NCI-H82 treated with DMSO at 0.1 percent for 48 hours (cell line): ENCODE results near the gene TRAPPC12.
A peak's percentile ranks its signal among the peaks of the same experiment; 100 is the strongest.
"Not testable (repeated sequence)": the region's sequence is repeated elsewhere in the genome, so short reads cannot be mapped to it uniquely, and the experiment has no call there.

Experiments
- DNase-seq: peaks from one replicate; lab custom pipeline; 2025; ENCODE audit not compliant: unreplicated experiment; lab: John Stamatoyannopoulos, UW

Gene TRAPPC12

GRCh38 chr2:3430740-3431490 is 51.4 kb downstream of the TRAPPC12 start:
- DNase-seq, result peak; percentile 57

- peak; percentile 77 for DNase-seq
Observed at GRCh38 chr2:3432067-3432466, 52.6 kb downstream of the TRAPPC12 start.

- no peak for DNase-seq
Observed at GRCh38 chr2:3432693-3433338, 53.3 kb downstream of the TRAPPC12 start.

DNA sequence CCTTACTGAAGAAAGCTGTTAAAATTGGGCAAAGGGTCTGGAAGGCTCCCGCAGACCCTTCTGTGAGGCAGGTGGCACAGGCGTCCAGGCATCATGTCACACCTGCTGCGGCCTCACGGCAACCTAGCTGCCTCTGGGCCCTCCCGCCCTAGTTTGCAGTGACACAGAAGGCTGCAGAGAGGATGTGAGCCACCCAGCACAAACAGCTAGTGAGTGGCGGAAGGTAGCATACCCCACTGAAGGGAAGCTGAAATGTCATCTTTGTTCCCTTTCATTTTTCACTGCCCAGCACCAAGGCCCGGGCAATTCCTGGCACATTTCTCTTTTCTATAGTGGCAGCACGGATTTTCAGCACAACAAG is 53.8 kb downstream of the TRAPPC12 start:
- DNase-seq, result no peak

DNA sequence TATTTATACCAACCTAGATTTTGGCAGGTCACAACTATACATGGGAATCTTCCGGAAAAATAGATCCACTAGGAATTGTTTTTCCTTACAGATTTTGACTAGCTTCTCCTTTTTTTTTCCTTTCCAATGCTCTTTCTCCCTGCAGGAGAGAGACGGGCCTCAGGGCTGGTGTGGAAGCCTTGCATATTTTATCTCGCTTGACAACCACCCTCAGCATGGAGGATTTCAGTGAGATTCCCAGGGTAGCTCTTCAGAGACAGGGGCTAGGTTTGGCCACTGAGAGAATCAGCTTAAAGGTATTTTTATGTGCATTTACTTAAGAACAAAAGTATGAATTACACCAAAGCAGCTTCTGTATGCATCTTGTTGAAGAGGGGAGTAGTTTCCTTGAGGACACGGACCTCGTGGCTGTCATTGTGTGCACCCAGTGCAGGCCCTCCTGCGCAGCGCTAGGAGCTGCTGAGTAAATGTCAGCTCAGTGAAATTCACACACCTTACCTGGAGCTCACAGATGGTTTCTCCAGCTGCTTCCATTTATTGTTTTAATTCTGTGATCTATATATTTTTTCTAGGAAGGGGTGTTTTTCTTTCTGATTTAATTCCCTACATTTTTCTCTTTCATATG is 54.4 kb downstream of the TRAPPC12 start:
- DNase-seq, result no peak

DNA sequence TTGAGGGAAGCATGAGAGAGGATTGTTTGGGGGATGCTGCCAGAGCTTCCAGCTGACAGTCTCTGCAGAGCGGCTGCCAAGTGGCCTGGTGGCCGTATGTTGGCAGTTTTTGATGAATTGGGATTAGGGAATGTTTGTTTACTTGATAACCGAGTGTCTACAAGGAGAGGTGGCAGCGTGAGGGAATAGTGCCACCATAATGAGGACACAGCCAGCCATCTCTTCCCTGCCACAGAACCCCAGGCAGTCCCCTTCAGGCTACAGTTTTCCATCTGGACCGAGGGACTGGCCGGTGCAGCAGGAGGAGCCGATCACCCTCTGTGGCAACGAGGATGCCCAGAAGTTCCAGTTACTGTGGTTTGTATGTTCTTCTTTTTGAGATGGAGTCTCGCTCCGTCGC is 55.2 kb downstream of the TRAPPC12 start:
- no peak for DNase-seq

DNA sequence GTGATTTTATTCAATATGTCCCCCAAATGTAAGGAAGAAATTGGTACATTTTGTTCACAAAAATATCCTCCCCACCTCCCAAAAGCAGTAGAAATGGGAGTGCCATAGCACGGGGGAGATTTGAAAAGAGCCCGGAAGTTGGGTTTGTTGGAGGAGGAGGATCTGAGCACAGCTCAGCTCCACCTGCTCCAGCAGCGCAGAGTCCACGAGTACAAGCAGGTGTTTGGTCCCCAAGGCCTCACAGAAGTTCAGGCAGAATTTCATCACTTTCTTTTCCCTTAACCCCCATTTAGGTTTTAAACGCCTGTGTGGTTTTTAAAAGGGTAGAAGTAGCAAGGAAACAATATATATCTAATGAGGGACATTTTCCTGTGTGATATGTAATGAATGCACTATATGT is 56.0 kb downstream of the TRAPPC12 start:
- DNase-seq, result no peak

- DNase-seq, result no peak
Observed at GRCh38 chr2:3440477-3440876, 61.0 kb downstream of the TRAPPC12 start.

DNA sequence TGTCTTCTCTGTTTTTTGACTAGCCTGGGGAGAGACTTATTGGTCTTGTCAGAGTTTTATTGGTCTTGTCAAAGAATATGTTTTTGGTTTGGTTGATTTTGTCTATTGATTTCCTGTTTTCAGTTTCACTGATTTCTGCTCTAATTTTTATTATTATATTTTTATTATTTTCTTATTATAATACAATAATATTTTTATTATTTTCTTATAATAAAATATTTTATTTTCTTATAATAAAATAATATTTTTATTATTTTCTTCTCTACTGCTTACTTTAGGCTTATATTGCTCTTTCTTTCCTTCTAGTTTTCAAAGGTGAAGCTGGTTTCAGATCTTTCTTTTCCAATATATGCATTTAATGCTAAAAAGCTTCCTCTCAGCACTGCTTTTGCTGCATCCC is 62.0 kb downstream of the TRAPPC12 start:
- no peak for DNase-seq

GRCh38 chr2:3442185-3442584 is 62.7 kb downstream of the TRAPPC12 start:
- no peak for DNase-seq

DNA sequence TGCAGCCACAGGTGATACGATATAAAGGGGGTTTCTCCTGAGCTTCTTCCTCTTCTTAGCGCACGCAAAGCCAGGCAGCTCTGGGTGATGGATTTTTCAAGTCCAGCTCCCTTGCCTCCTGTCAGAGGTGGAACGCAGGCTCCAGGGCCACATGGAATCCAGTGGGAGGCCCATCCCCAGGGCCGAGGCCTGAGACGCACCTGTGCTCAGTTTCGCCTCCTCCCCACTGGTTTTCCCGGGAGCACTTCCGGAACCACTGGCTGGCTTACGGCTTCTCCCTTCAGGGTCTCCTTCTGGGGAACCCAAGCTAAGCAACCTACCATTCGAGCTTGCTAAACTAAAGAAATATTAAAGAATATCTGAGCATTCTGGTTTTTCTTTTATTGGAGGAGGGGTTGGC is 63.6 kb downstream of the TRAPPC12 start:
- no peak for DNase-seq

DNA sequence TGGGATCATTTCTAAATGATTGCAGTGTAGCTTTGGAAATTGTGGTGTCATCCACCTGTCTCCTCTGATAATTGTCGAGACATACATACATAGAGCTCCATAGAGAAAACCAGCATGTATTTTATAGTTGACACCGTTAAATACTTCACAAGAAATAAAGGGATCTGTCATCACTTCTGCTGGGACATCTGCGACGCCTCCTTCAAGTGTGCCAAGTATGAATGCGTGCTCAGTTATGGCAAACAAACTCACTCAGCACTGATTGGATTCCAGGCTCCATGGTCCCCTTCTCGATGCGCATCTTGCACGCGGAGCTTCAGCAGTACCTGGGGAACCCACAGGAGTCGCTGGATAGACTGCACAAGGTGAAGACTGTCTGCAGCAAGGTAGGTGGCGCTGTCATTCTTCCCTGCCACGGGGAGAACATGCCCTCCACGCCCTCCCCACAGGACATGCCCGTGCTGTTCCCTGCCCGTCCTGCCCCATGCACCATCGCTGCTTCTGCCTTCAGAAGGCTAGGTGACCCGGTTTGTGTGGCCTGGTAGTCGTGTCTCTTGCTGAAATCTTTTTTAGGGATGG is 64.1 kb downstream of the TRAPPC12 start:
- no peak for DNase-seq

DNA sequence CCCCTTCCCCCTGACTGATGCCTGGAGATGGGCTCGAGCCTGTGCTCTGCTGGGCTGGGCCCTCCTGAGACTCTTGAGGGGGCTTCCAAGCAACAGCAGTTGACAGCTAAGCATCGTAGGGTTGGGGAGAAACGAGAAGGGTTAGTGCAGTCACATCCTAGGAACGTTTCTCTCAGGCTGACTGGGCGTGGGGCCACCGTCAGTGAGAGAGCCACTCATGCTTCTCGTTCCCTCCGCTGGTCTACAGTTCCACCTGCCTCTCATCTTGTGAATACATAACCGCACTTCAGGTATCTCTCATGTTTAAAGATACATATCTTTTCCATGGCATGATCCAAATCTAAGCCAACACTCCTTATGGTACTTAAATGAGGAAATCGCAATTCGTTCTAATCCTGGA is 66.4 kb downstream of the TRAPPC12 start:
- DNase-seq, result no peak

DNA sequence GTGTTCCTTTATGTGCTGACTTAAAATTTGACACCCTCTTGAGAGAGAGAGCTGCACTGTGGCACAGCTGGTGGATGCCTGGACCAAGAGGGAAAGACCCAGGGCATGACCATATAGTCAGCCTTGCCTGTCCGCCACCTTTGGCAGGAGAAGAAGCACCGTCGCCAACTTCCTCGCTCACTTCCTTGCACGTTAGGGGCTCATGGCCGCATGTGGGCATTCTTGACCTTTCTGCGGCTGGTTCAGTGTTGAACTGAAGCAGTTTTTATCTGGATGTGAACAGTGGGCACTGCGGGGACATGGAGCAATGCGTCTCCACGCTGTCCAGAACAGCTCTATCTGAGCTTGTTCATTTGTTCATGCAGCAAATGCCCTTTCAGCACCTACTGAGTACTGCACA is 66.9 kb downstream of the TRAPPC12 start:
- DNase-seq, result no peak

GRCh38 chr2:3447186-3447585 is 67.7 kb downstream of the TRAPPC12 start:
- DNase-seq, result not testable (repeated sequence)

DNA sequence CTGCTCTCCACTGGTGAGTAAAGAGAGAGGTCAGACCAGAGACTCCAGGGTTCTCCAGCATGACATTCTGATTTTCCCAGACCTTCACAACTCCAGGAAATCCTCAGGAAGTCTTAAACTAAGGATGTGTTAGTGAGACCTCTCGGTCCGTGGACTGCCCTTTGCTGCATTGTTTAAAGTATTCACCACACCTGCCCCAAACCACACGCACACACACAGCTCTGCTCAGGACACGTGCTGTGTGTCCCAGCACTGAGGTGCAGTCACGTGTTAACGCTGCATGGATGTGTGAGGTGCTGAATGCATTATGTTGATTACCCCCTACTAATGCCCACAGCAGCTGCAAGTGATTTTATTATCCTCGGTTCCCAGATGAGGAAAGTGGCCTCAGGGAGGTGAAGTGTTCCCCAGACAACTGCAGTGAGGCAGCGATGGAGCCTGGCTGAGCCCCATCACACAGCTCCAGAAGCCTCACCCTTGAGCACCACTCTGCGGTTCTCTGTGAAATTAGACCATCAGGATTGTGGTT is 68.4 kb downstream of the TRAPPC12 start:
- DNase-seq, result no peak

GRCh38 chr2:3448441-3448911 is 69.0 kb downstream of the TRAPPC12 start:
- DNase-seq, result not testable (repeated sequence)

DNA sequence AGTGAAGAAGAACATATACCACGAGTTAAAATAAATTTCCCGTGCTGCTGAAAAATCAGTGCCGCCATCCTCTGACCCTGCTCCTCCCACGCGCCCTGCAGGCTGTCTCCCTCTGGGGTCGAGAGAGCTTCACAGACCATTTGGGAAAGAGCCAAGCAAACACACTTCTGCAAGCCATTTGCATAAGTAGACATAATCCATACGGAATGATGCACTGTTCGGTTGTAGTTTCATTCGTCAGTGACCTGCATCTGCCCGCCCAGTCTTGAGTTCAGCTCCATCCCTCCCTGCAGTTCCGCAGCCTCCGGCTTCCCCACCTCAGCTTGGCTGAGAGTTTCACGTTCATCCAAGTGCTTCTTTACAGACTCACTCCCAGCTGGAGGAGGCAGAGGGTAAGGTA is 69.6 kb downstream of the TRAPPC12 start:
- no peak for DNase-seq

DNA sequence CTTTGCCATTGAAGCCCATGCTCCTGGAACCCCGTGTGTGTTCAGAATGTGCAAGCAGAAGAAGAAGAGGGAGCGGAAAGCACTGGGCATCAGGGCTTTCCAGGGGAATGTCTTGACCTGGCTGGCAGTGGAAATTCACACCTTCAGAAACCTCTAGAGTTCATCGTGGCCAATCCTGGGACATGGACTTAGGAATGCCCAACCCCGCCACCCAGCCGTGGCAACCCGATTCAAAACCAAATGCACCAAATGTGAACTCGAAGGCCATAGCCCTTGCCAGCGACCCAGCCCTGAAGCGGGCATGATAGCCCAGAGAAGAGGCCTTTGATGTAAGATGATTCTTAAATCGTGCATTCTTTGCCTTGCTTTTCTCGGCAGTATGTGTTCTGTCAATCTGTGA is 70.4 kb downstream of the TRAPPC12 start:
- no peak for DNase-seq

- DNase-seq, result no peak
Observed at GRCh38 chr2:3450385-3451010, 71.0 kb downstream of the TRAPPC12 start.

- DNase-seq, result no peak
Observed at GRCh38 chr2:3451169-3451568, 71.7 kb downstream of the TRAPPC12 start.
